Activated gamma-delta T cell (primary cell): ENCODE results near the gene FGD6.
"Not testable (repeated sequence)": the region's sequence is repeated elsewhere in the genome, so short reads cannot be mapped to it uniquely, and the experiment has no call there.

Experiments used
- DNase-seq: peaks from one replicate; lab custom pipeline; 2025; lab: John Stamatoyannopoulos, UW

FGD6 gene

DNA sequence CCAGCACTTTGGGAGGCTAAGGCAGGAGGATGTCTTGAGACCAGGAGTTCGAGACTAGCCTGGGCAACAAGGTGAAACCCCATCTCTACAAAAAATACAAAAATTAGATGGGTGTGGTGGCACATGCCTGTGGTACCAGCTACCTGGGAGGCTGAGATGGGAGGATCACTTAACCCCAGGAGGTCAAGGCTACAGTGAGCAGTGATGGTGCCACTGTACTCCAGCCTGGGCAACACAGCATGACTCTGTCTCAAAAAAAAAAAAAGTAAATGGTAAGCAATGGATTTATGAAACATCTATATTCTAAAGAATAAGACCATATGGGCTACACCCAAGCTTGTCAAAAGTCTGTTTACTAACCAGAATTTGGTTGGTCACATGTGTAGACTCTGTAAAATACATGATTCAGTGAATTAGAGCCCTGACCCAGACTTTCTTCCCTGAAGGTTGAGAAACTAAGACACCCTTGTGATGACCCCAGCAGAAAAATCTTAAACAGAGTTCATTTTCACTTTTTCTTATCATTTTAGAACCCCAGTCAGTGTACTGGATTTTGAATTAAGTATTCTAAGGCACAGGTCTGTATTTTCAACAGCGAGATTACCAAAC is 12.1 kb downstream of the FGD6 start:
- DNase-seq, result no peak

DNA sequence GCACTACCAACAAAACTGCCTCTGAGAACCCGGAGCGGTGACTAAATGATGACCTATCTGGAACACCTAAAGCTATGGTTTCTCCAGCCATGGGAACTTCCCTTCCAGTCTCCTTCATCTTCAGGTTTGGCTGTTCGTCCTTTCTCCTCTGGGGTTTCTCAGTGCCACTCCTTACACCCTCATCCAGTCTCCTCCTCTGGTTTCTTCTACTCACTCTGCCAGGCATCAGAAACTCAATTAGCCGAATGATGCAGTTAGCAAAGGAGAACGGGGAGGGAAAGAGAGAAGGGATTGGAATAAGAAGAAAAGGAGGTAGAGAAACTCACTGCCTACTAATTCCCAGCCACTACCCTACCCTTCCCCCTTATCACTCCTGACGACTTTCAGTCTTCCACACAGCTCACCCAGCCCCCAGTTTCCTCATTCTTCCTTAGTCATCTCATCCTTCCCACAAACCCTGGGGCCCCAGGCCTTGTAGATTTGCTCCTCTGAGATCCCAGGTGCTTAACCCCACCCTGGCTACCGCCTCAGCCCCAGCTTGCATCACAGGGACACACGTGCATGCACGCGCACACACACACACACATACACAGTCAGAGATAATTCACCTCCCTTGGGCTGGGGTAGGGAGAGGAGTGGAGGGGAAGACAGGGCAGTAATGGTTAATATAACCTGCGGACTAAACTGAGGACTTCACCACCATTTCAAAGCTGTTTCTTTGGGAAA is 13.0 kb downstream of the FGD6 start:
- DNase-seq, result no peak

DNA sequence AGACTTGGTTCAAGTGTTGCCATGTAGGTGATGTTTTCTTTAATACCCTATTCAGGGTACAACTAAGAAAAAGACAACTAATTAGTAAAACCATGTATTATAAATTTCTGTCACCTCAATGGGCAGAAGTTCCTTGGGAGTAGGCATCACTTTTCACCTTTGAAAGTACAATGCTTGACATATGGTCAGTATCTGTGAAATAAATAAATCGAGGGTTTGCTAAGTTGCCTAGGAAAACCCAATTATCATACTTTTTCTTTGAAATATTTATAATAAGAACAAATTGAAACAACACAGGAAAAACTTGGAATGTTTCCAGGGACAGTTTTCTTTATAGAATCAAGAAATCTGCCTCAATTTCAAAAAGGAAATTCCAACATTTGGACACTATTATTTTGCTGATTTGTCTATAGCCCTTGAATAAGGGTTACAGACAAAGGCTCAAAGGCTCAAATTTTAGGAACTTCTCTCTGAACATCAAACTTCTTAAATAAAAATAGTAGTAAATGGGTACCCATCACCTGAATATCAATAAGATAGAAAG is 13.7 kb downstream of the FGD6 start:
- no peak for DNase-seq

DNA sequence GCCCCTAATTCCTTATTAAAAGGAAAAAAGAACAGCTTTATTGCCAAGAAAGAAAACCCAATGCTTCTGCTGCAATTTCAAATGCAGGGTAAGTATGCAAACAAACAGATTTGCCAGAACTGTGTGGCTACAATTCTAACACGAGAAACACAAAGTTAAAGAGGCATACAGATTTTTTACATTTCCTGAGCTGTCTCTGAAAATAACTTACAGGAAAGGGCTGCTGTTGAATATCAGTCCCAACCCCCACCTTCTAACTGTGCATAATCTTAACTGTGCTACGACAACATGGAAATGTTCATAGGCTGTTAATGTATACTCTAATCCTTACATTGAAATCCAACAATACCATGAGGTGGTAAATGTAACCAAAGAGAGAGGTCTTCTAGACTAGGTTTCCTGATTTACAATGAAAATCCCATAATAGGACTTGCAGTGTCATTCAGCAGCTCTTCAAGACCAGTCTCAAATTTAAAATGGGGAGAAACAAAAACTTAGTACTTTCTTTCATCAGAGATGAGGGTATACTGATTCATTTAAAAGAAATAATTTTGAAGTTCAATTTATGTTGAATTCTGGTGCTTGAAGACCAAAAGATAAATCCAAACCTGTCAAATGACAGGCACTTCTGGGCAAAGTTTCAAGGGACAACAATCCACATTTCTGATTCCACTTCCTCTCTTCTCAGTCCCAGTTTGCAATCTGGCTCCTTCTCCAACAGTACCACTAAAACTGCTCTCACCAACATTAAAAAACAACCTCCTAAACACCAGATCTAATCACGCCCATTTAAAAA is 14.4 kb downstream of the FGD6 start:
- no peak for DNase-seq

DNA sequence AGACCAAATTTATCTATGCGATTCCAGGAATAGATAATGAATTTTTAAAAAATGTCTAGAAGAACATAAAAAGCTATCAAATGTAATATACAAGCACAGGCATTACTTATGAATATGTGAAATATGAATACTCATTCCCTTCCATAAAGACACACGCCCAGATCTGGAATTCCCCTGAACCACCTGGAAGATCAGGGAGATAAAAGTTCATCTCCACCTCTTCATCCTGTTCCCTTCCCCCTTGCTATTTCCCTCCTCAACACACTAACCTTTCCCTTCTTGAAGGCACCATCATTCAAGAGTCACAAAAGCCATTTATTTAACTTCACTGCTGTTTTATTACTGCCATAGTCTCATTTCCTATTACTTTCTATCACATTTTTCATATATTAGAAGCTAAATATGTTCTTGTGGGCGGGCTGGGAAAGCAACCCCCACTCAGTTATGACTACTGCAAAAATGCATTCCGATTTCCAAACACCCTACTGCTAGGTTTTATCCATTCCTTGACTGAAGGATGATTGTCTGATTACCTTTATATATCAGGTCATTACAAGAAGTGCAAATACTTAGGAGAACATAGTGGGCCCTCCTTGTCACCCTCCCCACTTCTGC is 16.1 kb downstream of the FGD6 start:
- DNase-seq, result no peak

DNA sequence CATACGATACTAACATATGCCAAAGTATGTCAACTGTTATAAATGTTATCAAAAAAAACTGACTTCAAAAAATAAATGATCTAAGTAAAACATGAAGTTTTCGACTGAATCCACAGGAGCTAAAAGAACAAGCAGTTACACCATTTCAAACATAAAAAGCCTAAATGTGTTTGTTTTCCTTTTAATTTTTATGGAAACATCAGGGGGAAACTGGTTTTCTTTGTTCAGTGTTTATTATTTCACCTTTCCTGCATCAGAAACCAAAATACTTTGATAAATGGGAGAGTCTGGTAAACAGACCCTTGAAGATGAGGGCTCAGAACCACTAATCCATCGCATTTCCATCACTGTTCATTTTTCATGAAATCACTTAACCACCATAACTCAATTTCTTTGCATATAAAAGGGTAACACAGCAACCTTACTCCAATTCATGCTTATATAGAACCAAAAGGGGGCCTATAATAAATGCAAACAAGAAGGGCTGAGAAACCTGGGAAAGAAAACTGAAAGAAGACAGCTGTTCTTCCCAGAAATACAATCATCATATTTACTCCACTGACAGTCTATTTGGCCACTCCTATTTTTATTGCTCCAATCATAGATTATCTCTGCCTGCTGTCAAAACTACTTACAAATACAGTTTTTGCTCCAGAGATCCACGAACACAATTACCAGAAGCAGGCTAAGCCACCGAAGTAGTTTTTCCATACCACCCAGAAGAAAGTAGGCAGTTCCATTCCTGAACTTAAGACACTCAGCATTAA is 17.0 kb downstream of the FGD6 start:
- DNase-seq, result no peak

DNA sequence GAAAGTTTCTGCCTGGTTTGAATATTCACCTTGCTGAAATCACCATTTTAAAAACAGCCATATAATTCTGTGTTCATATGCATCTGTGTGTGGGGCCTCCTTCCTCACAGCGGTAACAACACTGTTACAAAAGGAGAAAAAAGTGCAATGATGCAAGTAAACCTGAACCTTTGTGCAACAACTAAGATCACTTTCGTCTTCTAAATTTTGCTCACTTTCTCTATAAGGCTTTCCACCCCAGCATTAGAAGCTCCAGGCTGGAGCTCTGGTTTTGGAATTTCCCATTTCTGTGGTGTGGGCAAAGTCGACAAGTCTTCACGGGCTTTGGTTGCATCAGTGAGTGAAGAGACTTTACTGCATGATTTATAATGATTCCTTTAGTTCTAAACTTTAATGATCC is 18.4 kb downstream of the FGD6 start:
- DNase-seq, result no peak

DNA sequence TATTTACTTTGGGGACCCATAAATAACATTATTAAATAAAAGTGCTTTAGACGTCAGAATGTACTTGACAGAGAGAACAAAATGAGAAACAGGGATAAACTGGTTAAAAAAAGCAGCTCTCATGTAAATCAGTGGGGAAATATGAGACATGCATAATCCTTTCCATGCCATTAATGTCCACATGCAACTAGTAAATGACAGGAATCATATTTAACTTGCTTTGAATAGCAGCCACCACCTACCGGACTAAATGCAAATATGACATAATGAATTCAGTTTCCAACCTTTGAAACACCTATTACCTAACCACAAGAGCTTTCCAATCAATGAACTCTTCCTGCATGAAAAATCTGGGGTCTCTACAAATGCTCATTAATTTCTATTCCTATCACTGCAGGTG is 19.6 kb downstream of the FGD6 start:
- no peak for DNase-seq

DNA sequence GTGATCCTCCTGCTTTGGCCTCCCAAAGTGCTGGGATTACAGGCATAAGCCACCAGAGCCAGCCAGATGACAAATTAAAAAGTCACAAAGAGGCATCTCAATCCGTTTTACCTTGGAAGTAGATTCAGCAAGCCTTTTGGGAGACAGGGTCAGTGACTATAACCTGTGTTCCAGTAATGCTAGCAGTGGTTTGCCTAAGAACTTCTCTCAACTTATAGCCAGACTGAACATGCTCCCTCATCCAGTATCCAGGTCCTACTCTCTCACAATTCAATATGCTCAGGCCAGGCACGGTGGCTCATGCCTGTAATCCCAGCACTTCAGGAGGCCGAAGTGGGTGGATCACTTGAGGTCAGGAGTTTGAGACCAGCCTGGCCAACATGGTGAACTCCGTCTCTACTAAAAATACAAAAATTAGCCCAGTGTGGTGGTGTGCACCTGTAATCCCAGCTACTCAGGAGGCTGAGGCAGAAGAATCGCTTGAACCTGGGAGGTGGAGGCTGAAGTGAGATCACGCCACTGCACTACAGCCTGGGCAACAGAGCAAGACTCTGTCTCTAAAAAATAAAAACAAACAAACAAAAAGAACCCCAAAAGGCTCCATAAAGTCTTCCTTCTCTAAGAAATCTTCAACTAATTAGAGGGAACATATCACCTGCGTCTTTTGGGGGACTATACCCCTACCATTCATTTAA is 20.2 kb downstream of the FGD6 start:
- DNase-seq, result not testable (repeated sequence)

DNA sequence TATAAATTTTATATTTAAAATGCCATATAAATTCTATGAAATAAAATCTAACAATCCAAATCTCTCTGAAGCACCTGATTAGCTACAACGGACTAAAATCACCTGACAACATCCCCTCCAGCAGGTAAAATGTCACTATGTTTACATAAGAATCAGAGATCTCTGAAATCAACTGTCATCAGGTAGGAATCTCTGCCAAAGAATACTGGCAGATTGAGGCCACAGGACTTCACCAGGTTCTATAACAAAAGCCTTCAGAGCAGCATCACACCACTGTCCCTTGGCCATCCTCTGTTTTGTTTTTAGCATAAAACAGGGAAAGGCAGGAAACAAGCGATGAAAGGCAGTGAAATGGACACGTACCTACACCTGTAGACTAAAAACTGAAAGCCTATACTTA is 22.1 kb downstream of the FGD6 start:
- no peak for DNase-seq

DNA sequence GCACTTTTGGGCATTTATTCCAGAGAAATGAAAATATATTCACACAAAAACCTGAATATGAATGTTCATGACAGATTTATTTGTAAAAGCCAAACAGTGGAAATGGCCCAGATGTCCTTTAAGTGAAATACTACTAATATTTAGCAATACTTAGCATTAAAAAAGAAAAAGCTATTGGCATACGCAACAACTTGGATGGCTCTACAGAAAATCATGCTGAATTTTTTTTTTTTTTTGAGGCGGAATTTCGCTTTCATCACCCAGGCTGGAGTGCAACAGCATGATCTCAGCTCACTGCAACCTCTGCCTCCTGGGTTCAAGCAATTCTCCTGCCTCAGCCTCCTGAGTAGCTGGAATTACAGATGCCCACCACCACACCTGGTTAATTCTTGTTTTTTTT is 24.1 kb downstream of the FGD6 start:
- DNase-seq, result no peak

DNA sequence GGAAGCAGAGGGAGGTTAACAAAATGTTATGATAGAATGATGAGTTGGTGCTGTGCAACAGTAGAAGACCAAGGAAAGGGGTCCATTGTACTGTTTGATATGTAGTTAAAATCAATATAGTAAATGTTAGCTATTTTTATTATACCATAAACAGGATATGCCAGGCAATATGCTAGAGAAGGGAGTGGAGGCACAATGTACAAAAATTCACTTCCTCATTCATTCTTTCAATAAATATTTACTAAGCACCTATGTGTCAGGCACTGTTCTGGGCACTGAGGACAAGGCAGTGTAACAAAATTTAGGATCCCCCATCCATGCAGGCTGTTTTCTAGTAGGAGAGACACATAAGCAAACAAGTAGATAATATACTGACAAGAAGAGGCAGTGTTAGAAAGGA is 25.0 kb downstream of the FGD6 start:
- DNase-seq, result no peak

DNA sequence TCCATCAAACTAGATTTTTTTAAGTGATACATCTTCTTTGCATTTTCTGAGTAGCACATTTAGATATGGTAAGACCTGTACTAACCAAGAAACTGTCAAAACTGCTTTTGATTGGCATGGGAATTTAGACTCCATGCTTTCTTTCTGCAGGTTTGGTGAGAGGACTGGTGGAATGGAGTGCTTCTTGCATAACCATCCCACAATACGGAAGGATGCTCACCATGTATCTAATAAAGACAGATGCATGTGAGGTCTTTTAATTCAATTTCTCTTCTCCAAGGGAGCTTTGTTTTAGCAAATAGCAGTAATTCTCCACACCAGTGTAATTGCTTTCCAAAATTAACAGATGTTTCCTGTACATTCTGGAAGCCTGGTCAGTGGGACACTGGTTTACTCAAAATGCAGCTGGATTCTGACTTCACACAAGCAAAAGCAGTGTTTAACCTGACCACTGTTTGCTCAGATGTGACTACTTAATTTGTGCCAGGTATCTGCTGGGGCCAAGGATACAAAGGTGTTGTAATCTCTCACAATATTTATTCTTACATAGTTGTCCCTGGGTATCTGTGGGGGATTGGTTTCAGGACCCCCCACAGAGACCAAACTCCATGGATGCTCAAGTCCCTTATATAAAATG is 26.1 kb downstream of the FGD6 start:
- DNase-seq, result no peak

DNA sequence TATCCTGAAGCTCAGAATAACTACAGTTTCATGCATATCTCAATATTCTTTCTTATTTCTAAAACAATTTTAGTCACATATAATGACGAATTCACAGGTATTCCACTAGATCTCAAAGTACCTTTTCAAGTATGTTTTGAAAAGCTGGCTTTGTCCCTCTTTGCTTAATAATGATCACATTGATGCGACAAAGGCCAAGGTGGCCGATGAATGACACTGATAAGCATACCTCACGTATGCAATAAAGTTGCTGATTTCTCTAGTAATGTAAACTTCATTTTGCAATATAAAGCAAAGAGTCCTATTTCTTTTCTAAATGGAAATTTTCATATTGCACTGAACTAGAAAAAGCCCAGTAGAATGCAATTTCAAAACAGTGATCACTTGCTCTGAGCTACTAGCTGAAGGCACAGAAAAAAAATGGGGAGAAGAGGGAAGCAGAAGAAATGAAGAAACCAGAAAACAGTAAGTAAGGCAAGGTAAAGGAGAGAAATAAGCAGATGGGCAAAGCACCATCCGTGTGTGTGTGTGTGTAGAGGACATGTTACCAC is 29.3 kb downstream of the FGD6 start:
- no peak for DNase-seq

DNA sequence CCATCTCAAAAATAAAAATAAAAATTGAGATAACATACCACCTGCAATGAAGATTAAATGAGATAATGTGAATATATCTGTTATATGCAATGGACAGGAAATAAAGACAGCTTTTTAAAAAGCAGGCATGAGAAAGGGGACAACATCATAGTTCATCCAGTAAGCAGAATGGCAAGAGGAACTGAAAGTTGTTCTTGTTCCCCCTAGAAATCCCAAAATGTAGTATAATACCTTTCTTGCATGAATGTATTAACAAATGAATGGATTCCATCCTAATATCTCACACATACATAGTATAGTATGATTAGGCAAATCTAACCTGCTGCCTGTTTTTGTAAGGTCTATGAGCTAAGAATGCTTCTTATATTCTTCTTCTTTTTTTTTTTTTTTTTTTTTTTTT is 31.4 kb downstream of the FGD6 start:
- no peak for DNase-seq

DNA sequence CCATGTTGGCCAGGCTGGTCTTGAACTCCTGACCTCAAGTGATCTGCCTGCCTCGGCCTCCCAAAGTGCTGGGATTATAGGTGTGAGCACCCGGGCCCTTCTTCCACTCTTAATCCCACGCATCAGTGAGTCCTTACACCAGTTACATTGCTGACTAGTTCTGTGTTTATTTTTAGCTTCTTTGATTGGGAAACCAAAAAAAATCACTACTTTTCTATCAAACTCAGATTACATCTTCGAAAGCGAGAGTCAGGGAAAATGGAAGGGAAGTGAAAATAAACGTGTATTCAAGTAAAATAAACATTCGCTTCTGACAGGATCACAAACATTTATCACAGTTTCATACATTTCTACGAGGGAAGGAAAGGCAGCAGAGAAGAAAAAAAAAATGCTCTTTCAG is 32.2 kb downstream of the FGD6 start:
- no peak for DNase-seq

DNA sequence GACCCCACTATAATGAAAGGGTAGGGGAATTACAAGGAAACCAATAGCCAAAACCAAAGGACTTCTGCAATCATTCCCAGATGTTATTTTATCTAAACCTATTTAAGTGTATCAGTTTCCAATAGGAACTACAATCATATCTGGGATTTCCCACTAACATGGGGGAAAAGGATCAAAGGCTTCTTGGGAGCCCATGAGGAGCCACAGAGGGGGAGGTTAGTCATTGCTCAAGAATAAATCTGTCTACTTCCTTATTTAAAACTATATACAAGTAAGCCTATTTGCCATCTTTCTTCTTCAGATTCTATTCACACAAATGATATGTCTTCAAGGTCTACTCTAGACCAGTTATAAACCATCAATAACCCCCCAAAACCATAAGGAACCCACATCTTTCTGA is 33.1 kb downstream of the FGD6 start:
- no peak for DNase-seq

DNA sequence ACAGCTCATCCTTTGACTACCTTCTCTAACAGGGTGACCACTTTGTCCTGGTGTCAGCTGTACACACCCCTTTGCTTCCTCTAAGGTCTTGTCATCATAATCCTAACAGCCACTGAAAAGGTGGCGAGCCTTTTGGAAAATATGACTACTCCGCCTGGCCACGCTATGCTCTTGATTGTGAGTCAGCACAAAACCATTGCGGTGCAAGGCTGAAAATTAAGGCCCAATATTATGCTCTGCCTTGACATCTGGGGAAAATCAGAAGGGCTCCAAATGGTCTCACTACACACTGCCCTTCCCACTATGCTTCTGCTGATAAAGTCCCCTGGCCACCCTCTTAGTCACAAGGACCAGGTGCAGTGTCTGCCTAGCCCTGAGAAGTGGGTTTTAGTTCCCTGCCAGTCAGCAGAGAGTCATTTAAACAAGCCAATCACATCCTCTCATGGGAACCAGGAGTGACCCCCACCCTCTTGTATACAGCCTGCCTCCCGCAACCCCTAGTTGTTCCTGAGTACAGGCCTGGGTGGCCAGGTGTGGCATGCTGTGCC is 34.3 kb downstream of the FGD6 start:
- DNase-seq, result no peak

DNA sequence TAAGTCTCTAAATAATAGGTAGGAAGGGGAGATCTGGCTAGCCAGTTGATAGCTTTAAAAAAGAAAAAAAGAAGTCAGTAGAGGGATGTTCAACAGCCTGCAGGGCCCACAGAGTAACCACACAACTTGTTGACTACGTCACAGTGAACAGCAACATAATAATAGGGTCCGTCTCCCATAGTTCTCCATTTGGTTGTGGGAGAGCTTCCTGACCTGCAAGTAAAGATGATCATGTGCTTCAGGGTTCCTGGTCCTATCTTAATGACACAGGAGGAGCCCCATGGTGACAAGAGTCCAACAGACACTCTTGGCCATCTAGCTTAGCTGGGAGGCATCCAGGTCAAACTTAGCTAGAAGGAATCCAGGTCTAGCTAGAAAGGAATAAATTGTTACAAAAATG is 36.2 kb downstream of the FGD6 start:
- DNase-seq, result no peak

DNA sequence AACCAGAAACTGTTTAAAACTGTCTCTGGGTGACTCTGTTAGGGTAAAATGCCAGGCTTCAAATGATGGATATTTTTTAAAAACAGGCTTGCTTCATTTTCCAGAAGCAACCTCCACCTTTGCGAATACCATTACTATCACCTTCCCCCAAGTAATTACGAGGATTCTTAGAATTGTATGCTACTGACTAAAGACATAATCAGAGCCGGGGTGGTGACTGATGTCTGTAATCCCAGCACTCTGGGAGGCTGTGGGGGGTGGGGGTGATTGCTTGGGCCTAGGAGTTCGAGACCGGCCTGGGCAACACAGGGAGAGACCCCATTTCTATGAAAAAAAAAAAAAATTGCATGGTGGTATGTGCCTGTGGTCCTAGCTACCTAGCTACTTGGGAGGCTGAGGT is 38.3 kb downstream of the FGD6 start:
- no peak for DNase-seq
